NT2/D1 (cell line): Measurements from ENCODE around the gene RPUSD4.

Source experiments
- SUZ12 ChIP-seq: IDR thresholded peaks from 2 replicates; pipeline ENCODE4 v1.6.1; 2011; ENCODE audit not compliant: insufficient read length, insufficient read depth; ENCODE audit errors: extremely low read depth
- YY1 ChIP-seq: IDR thresholded peaks from 2 replicates; pipeline ENCODE4 v1.6.1; 2011; ENCODE audit not compliant: insufficient read length, insufficient read depth

GRCh38 chr11:126186708-126187529 is 24.5 kb downstream of the RPUSD4 start:
- TF ChIP-seq YY1 (no peak), SUZ12 (no peak)
